Panc1 (cell line): ENCODE results near the gene MKKS. TPM values are rescaled to one million over a fixed set of nuclear protein-coding genes. Genes with fewer than 3 reads are reported as not detected.
A peak's percentile ranks its signal among the peaks of the same experiment; 100 is the strongest.
"Not testable (repeated sequence)": the region's sequence is repeated elsewhere in the genome, so short reads cannot be mapped to it uniquely, and the experiment has no call there.

Experiments
- ATAC-seq: fragments of 200-7000 bp; cut with Tn5 transposase; 2 replicates; pipeline ENCODE4 v1.9.1; 2020; ENCODE audit warnings: mild to moderate bottlenecking, moderate library complexity
- BruUV-seq: library from RNA; stranded (reverse); fragments of 400-500 nt; replicated peaks from 2 replicates; lab custom pipeline; 2021; lab: Mats Ljungman, UMichigan
- CTCF ChIA-PET: fragments of 300-600 bp; sonication (Branson Sonifier 250); formaldehyde crosslinking; loops from one replicate; lab custom pipeline; 2022; ENCODE audit warnings: antibody characterized with exemption; lab: Charles Lee
- POLR2A ChIA-PET: fragments of 300-600 bp; sonication (Branson Sonifier 250); formaldehyde crosslinking; loops from one replicate; lab custom pipeline; 2022; ENCODE audit warnings: antibody characterized with exemption; lab: Charles Lee
- DNase-seq: peaks from one replicate; pipeline ENCODE4 v3.0.0-alpha.2; 2010; ENCODE audit warnings: low read depth, low spot score
- H3K27ac ChIP-seq: 2 replicates; pipeline ENCODE4 v1.5.1; 2011; ENCODE audit warnings: mild to moderate bottlenecking, low read length, inconsistent platforms
- H3K27me3 ChIP-seq: fragments of 200-500 bp; sonication (Bioruptor generic); 2 replicates; pipeline ENCODE4 v1.6.0; 2014; ENCODE audit warnings: low read length, inconsistent platforms; ENCODE audit not compliant: control insufficient read depth, insufficient read depth
- H3K36me3 ChIP-seq: fragments of 200-500 bp; sonication (Bioruptor generic); 2 replicates; pipeline ENCODE4 v1.5.1; 2014; ENCODE audit warnings: inconsistent platforms, mild to moderate bottlenecking, low read length, moderate library complexity; ENCODE audit not compliant: control insufficient read depth, insufficient read depth
- H3K4me1 ChIP-seq: 2 replicates; pipeline ENCODE4 v1.5.1; 2011; ENCODE audit warnings: inconsistent platforms, mild to moderate bottlenecking, low read length, moderate library complexity; ENCODE audit not compliant: control insufficient read depth, insufficient read depth
- H3K4me3 ChIP-seq, 2 experiments: 2 replicates each; pipeline ENCODE4 v1.5.1; 2011 to 2012; ENCODE audit warnings: low read depth in 2 of 2, low read length in 2 of 2, mild to moderate bottlenecking in 2 of 2, inconsistent platforms in 1 of 2, moderate library complexity in 1 of 2
- H3K9me3 ChIP-seq: fragments of 200-500 bp; sonication (Bioruptor generic); 2 replicates; pipeline ENCODE4 v1.5.1; 2014; ENCODE audit warnings: low read depth, mild to moderate bottlenecking, inconsistent platforms, low read length, moderate library complexity; ENCODE audit not compliant: control insufficient read depth, insufficient read depth
- POLR2AphosphoS5 ChIP-seq: IDR thresholded peaks from 2 replicates; pipeline ENCODE4 v1.6.1; 2012; ENCODE audit warnings: mild to moderate bottlenecking, low read depth, low read length, moderate library complexity
- REST ChIP-seq, 2 experiments: IDR thresholded peaks; 2 replicates each; pipeline ENCODE4 v1.6.1; 2011 to 2012; ENCODE audit warnings: low read depth in 2 of 2, control low read depth in 1 of 2, low read length in 1 of 2, mild to moderate bottlenecking in 1 of 2, moderate library complexity in 1 of 2; ENCODE audit not compliant: insufficient read depth in 1 of 2
- SIN3A ChIP-seq: IDR thresholded peaks from 2 replicates; pipeline ENCODE4 v1.6.1; 2012; ENCODE audit warnings: low read depth, mild to moderate bottlenecking, low read length, moderate library complexity, borderline replicate concordance; ENCODE audit not compliant: insufficient read depth
- TCF7L2 ChIP-seq: IDR thresholded peaks from 2 replicates; pipeline ENCODE4 v1.6.1; 2011; ENCODE audit warnings: mild to moderate bottlenecking, low read depth, low read length, inconsistent platforms
- in situ Hi-C: cut with HindIII; loops from 2 replicates; pipeline ENCODE4 v1.10.0; 2016; ENCODE audit warnings: low sequenced_read_pairs, low pct_unique_long_range_greater_than_20kb
- intact Hi-C: fragments of 100-400 bp; cut with micrococcal nuclease; formaldehyde crosslinking; loops from one replicate; pipeline ENCODE4 v1.10.0; 2022; ENCODE audit not compliant: unreplicated experiment
- total RNA-seq: library from RNA; stranded (reverse); gene quantifications from one replicate; pipeline ENCODE4 v1.2.1, GENCODE V29; 2021; ENCODE audit not compliant: unreplicated experiment
- TF ChIP-seq, protein P1 (sequence below): fragments of 450-650 bp; IDR thresholded peaks from 2 replicates; pipeline ENCODE4 v1.5.1; 2017; ENCODE audit warnings: mild to moderate bottlenecking

Gene MKKS
- total RNA-seq, 1 experiment from 2014 or later: 15.6 TPM

- H3K27me3 ChIP-seq: no peaks in the 10 kb centered on the region
- no peak for TF ChIP-seq SIN3A
- no peak for TF ChIP-seq TCF7L2
- TF ChIP-seq, protein P1, sequence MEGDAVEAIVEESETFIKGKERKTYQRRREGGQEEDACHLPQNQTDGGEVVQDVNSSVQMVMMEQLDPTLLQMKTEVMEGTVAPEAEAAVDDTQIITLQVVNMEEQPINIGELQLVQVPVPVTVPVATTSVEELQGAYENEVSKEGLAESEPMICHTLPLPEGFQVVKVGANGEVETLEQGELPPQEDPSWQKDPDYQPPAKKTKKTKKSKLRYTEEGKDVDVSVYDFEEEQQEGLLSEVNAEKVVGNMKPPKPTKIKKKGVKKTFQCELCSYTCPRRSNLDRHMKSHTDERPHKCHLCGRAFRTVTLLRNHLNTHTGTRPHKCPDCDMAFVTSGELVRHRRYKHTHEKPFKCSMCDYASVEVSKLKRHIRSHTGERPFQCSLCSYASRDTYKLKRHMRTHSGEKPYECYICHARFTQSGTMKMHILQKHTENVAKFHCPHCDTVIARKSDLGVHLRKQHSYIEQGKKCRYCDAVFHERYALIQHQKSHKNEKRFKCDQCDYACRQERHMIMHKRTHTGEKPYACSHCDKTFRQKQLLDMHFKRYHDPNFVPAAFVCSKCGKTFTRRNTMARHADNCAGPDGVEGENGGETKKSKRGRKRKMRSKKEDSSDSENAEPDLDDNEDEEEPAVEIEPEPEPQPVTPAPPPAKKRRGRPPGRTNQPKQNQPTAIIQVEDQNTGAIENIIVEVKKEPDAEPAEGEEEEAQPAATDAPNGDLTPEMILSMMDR: no peak
- TF ChIP-seq POLR2AphosphoS5: no peak
- no peak for TF ChIP-seq REST (IDR thresholded peaks at IDR 0.05; ENCODE audit: insufficient read depth in 1 of 2, low read depth in 2 of 2, low read length in 1 of 2)
- peaks cover 15% of the 10 kb centered on the region for H3K4me1 ChIP-seq
- ATAC-seq: no peak
- ChIA-PET CTCF (no interaction called here), POLR2A (no interaction called here)
- no peaks in the 10 kb centered on the region for H3K9me3 ChIP-seq
- intact Hi-C loops (no loop called here), in situ Hi-C loops (no loop called here)
- no TSS peak for BruUV-seq
- peak; percentile 69 for DNase-seq
- H3K27ac ChIP-seq: peak overlapping the region; percentile 70; the same call in 1 of the 2 replicates
- H3K4me3 ChIP-seq: no peak overlapping the region
- H3K36me3 ChIP-seq: peaks cover 8% of the 10 kb centered on the region
Observed at GRCh38 chr20:10419550-10420133, 14.4 kb downstream of the MKKS start.

GRCh38 chr20:10417218-10417617 is 16.8 kb downstream of the MKKS start:
- H3K27ac ChIP-seq, H3K9me3 ChIP-seq, intact Hi-C loops, H3K4me3 ChIP-seq, H3K27me3 ChIP-seq, CTCF ChIA-PET, ATAC-seq, BruUV-seq, in situ Hi-C loops, DNase-seq: not testable (repeated sequence)
- POLR2A ChIA-PET: interaction anchor here (0.6 kb wide), 1 partner anchor 128 kb away, joined by 4 read pairs; no protein-coding TSS in a partner anchor
- peaks cover 15% of the 10 kb centered on the region for H3K4me1 ChIP-seq
- peaks cover 11% of the 10 kb centered on the region for H3K36me3 ChIP-seq

DNA sequence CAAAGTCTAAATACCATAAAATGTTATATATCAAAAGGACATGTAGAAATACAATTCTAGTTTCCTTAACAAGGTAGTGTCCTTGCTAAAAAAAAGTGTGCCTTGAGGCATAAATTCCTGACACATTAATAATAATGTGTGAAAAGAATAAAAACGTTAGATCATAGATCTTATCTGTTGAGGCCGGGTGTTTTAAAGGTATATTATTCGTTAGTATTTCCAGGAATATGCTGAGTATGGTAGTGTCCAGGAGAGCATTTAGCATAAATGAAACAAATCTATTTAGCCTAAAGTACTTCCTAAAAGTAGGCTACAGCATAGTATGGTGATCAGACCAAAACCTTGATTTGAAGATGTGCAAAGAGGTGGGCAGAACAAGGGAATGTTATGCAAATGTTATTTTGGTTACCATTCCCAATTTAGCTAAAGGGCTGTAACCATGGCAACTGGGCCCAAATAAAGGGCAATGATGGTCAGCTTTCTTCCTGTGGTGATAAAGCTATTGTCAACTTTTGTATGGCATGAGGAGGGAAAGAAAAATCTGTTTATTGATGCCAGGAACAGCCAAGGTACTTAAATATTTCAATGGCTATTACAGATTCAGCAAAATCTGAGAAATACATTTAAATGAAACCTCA is 18.9 kb downstream of the MKKS start:
- Histone ChIP-seq H3K36me3 (peaks cover 11% of the 10 kb centered on the region), H3K9me3 (no peaks in the 10 kb centered on the region), H3K4me1 (peaks cover 10% of the 10 kb centered on the region), H3K4me3 (no peak overlapping the region), H3K27ac (no peak overlapping the region), H3K27me3 (no peaks in the 10 kb centered on the region)
- no peak for DNase-seq
- TF ChIP-seq TCF7L2 (no peak), POLR2AphosphoS5 (no peak), SIN3A (no peak), REST (IDR thresholded peaks at IDR 0.05; ENCODE audit: insufficient read depth in 1 of 2, low read depth in 2 of 2, low read length in 1 of 2) (no peak)
- TF ChIP-seq, protein P1: no peak
- BruUV-seq: no TSS peak
- intact Hi-C loops: no loop called here
- CTCF ChIA-PET: no interaction called here
- POLR2A ChIA-PET: no interaction called here
- ATAC-seq: no peak
- in situ Hi-C loops: no loop called here
